Adrenal gland (tissue), 12 donors: Measurements from ENCODE around the gene GHSR. TPM values are rescaled to one million over a fixed set of nuclear protein-coding genes. Genes with fewer than 3 reads are reported as not detected.

ENCODE experiments used
- DNase-seq, 7 donors: peaks; one replicate each; pipeline ENCODE4 v3.0.0-alpha.2; 2019 to 2020
- H3K27ac ChIP-seq, 5 donors: fragments of 200-600 bp; sonication (generic) in 4 of 5; 1 replicate in 3 of 5; 2 replicates in 2 of 5; pipeline versions ENCODE4 v1.5.1 to v1.8.0; 2016 to 2020; ENCODE audit warnings: mild to moderate bottlenecking in 1 of 5
- H3K27me3 ChIP-seq: fragments of 200-600 bp; 2 replicates; pipeline ENCODE4 v1.8.0; 2021
- H3K36me3 ChIP-seq, 2 donors: fragments of 200-600 bp; replicated peaks in 1 of 2; 1 replicate in 1 of 2; 2 replicates in 1 of 2; pipeline versions ENCODE4 v1.5.1 to v1.8.0; 2018 to 2022
- H3K4me1 ChIP-seq, 2 donors: fragments of 200-600 bp; replicated peaks in 1 of 2; 1 replicate in 1 of 2; 2 replicates in 1 of 2; pipeline versions ENCODE4 v1.5.1 to v1.8.0; 2018 to 2021
- H3K4me3 ChIP-seq, 4 donors: fragments of 200-600 bp; sonication (generic) in 3 of 4; one replicate each; pipeline ENCODE4 v1.5.1; 2016 to 2018
- H3K9me3 ChIP-seq, 3 donors: fragments of 200-600 bp; sonication (generic) in 1 of 3; replicated peaks in 1 of 3; 1 replicate in 2 of 3; 2 replicates in 1 of 3; pipeline versions ENCODE4 v1.5.1 to v1.8.0; 2016 to 2021
- CTCF ChIP-seq, 6 experiments: fragments of 450-650 bp in 4 of 6; fragments of 200-600 bp in 2 of 6; sonication (generic) in 1 of 6; IDR thresholded peaks; 1 replicate in 5 of 6; 2 replicates in 1 of 6; pipeline versions ENCODE4 v1.5.1 to v1.8.0; 2016 to 2021; ENCODE audit warnings: antibody characterized with exemption in 6 of 6, mild to moderate bottlenecking in 2 of 6, moderate library complexity in 1 of 6
- POLR2A ChIP-seq, 2 donors: fragments of 450-650 bp; IDR thresholded peaks; one replicate each; pipeline ENCODE4 v1.6.1; 2017; ENCODE audit warnings: antibody characterized with exemption in 2 of 2, mild to moderate bottlenecking in 2 of 2, moderate library complexity in 1 of 2
- WGBS, 4 donors: extraction: QIAGEN DNeasy Blood & Tissue Kit in 2 of 4; methylation state at CpG; one replicate each; pipeline versions ENCODE4 v1.1.5 to v1.1.7; 2013 to 2017; 5-methylcytosine and 5-hydroxymethylcytosine counted together
- intact Hi-C, 2 donors: fragments of 100-400 bp; cut with DNase I; formaldehyde crosslinking; loops; one replicate each; pipeline versions ENCODE4 v1.14.1 to v1.15.0; 2022 to 2023
- polyA plus RNA-seq, 3 donors: library from polyadenylated mRNA; stranded (reverse); fragments of 200-250 nt in 2 of 3; fragments of 350-450 nt in 1 of 3; fragmentation: Illumina TruSeq in 1 of 3; extraction: RNeasy Lipid Tissue Mini Kit (QIAGEN cat#74804) in 1 of 3; gene quantifications; one replicate each; pipeline ENCODE4 v1.2.3, GENCODE V29; 2013 to 2014
- total RNA-seq, 9 donors: library from RNA; depleted of rRNA in 4 of 9; stranded (reverse); fragments of >200 nt in 4 of 9; fragments of 120-200 nt in 1 of 9; fragmentation: NEBNext Ultra II Directional in 1 of 9; extraction: Animal tissue kit (Norgen Biotek cat#: 25700) in 1 of 9; gene quantifications; one replicate each; pipeline versions ENCODE4 v1.1.0 to v1.2.4, GENCODE V29; 2013 to 2023
- donor health status: healthy with polysubstance abuse.
- donor health status: Bipolar disorder and iron deficiency.
- donor health status: DM: yes; HTN: yes; CAD: no.
- donor health status: DM: no; HTN: no; CAD: no.
- donor health status: DM: no; HTN: no; CAD: no.
- donor health status: DM: yes; HTN: yes; CAD: no.

Gene GHSR
- total and polyA plus RNA-seq, 12 donors, result 0.24 to 1.8 (median 0.31) TPM; not detected in 8

DNA sequence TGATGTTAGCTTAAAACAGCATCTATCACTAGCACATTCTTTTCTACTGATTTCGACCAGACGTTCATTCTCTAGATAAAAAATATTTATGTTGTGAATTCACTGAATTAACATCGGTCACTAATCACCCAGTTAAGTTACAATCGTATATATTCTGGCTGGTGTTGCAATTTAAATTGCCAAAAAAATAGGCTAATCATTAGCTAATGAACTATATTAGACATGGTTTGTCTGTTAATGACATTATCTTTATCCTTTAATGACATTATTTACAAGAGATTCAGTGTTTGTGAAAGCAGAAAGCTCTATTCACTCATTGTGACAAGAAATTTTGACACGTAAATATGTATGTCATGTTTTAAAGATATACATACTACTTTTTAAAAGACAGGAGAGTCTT lies 6.7 kb downstream of the GHSR start:
- intact Hi-C loops, result no loop called here
- WGBS, 4 donors, result 60 to 67% (median 64%) methylated on average over 5 of the region's 5 CpGs
- Histone ChIP-seq H3K4me1 (no peaks in the 10 kb centered on the region), H3K27me3 (peaks cover 5% of the 10 kb centered on the region), H3K9me3 (no peaks in the 10 kb centered on the region), H3K36me3 (no peaks in the 10 kb centered on the region), H3K27ac (no peak overlapping the region), H3K4me3 (no peak overlapping the region)
- no peak for DNase-seq
- TF ChIP-seq POLR2A (IDR thresholded peaks at IDR 0.05) (no peak), CTCF (IDR thresholded peaks at IDR 0.05) (no peak)

DNA sequence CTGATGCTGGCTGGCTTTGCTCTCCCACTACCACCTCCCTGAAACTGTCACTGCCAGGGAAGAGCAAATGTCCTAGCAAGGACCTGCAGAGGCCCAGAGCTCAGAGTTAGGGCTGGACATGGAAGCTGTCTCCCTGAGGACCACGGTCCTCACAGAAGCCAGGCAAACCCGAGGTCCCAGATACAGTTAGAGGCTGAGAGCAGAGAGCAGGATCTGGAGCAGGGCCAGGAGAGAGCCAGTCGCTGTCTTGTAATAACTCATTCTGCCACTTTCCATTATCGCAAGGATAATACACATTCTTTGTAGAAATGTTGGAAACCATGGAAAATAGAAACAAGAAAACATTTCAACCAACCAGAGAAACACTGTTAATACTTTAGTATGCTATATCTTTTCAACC lies 10.1 kb downstream of the GHSR start:
- 24 to 35% (median 30%) methylated on average over 4 of the region's 4 CpGs for WGBS, 4 donors
- intact Hi-C loops, result no loop called here
- Histone ChIP-seq H3K36me3 (no peaks in the 10 kb centered on the region), H3K27ac (no peak overlapping the region), H3K4me3 (no peak overlapping the region), H3K27me3 (peaks cover 4% of the 10 kb centered on the region), H3K9me3 (no peaks in the 10 kb centered on the region), H3K4me1 (no peaks in the 10 kb centered on the region)
- TF ChIP-seq CTCF (IDR thresholded peaks at IDR 0.05) (no peak), POLR2A (IDR thresholded peaks at IDR 0.05) (no peak)
- peak in 1 of 7 donors; percentile 52 for DNase-seq

DNA sequence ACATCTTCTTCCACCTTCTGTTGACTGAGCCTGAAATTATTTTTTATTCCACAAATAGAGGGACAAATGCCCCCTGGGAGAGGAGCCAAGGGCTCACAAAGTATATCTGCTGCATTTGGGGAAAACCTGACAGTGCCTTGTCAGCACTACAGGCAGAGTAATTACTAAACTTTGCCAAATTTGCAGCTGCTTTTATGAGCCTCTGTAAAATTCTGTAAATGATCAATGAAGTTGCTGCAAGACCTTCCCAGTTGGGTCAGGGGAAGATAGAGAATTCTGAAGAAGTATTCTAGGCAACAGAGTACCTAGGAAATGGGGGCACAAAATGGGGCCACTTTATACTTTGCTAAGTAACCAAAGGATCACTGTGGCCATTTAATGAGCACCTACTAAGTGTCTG lies 10.5 kb downstream of the GHSR start:
- intact Hi-C loops, result no loop called here
- TF ChIP-seq POLR2A (IDR thresholded peaks at IDR 0.05) (no peak), CTCF (IDR thresholded peaks at IDR 0.05) (no peak)
- no peak overlapping the region for H3K27ac ChIP-seq
- H3K9me3 ChIP-seq, result no peaks in the 10 kb centered on the region
- no peaks in the 10 kb centered on the region for H3K36me3 ChIP-seq
- DNase-seq, result no peak
- H3K4me1 ChIP-seq, result no peaks in the 10 kb centered on the region
- H3K4me3 ChIP-seq, result no peak overlapping the region
- peaks cover 4% of the 10 kb centered on the region for H3K27me3 ChIP-seq

DNA sequence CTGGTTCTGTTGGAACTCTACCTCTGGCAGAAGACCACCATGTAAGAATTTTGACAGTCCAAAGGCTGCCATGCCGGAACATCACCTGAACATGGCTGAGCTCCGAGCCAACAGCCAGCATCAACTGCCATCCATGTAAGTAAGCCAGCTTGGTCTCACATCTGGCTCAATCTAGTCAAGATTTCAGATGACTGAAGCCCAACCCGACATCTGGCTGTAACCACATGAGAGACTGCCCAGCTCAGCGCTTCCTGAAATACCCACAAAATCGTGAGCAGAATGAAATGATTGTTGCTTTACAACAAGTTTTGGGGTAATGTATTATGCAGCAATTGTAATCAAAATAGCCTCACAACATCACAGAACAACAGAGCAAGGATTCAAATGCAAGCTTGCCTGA lies 32.9 kb downstream of the GHSR start:
- intact Hi-C loops, result no loop called here
- DNase-seq, result no peak
- H3K4me3 ChIP-seq, result no peak overlapping the region
- 58 to 84% (median 73%) methylated on average over 3 to 5 of the region's 5 CpGs for WGBS, 4 donors
- no peak overlapping the region for H3K27ac ChIP-seq
- H3K27me3 ChIP-seq, result no peaks in the 10 kb centered on the region
- H3K4me1 ChIP-seq, result no peaks in the 10 kb centered on the region
- H3K36me3 ChIP-seq, result no peaks in the 10 kb centered on the region
- H3K9me3 ChIP-seq, result no peaks in the 10 kb centered on the region
- TF ChIP-seq POLR2A (IDR thresholded peaks at IDR 0.05), result no peak
- TF ChIP-seq CTCF (IDR thresholded peaks at IDR 0.05), result no peak
